GM12892 (cell line): ENCODE measurements around the gene CACNA2D4.

Experiments used
- DNase-seq: peaks from one replicate; pipeline ENCODE4 v3.0.0; 2011; ENCODE audit not compliant: insufficient read length
- FAIRE-seq: peaks from 2 replicates; lab custom pipeline; 2011; peaks lifted over from hg19 to GRCh38; lab: Jason Lieb, UNC
- POLR2A ChIP-seq: IDR thresholded peaks from 2 replicates; pipeline ENCODE4 v1.6.1; 2011; ENCODE audit warnings: low read depth, low read length, control low read depth
- POLR2AphosphoS5 ChIP-seq: IDR thresholded peaks from 2 replicates; pipeline ENCODE4 v1.6.1; 2011; ENCODE audit warnings: low read depth, low read length, control low read depth
- TAF1 ChIP-seq: IDR thresholded peaks from 2 replicates; pipeline ENCODE4 v1.6.1; 2011; ENCODE audit warnings: low read depth, mild to moderate bottlenecking, control low read depth, low read length, borderline replicate concordance

The CACNA2D4 gene

DNA sequence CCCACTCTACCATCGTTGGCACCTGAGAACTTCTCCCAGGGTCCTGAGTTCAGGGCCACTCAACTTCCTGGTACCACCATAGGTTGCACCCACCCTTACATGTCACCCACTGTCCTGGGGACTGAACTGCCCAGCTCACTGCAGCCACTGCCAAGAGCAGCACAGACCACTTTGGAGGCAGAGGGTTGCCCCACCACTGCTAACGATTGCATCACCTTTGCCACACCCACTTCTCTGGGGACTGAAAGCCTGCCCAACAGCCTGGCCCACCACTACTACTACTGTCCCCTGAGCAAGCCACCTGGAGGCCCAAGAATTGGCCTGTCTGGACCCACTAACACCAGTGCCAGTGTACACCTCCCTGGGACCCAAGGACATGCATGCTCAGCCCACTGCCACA is 27.6 kb downstream of the CACNA2D4 start:
- DNase-seq (no peak), FAIRE-seq (no peak)
- TF ChIP-seq TAF1 = no peak
- TF ChIP-seq POLR2A = no peak
- no peak for TF ChIP-seq POLR2AphosphoS5

DNA sequence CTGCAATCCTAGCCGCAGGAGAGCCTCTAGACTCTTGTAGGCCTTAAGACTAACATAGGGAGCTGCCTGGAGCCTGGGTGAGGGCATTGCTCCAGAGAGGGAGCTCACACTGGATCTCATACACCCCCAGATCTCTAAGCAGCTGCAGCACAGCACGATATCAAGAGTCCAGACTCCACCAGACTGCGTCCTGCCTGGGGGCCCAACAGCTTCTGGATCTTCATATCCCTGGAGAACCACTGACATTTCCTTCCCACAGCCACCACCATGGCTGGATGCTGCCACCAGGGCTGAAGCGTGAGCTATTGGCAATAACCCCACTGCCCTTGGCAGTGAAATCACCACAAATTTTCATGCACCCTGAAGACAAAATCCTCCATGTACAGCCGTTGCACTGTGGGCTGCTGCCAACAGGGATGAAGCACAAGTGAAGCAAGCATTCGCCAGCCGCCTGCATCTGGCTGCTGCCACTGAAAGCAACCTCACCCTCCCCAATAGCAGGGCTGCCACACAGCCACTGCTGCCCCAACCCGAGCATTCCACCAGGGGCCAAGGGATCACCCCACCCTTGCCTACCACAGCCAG is 28.2 kb downstream of the CACNA2D4 start:
- DNase-seq (no peak), FAIRE-seq (no peak)
- TF ChIP-seq POLR2AphosphoS5 (no peak), TAF1 (no peak), POLR2A (no peak)

DNA sequence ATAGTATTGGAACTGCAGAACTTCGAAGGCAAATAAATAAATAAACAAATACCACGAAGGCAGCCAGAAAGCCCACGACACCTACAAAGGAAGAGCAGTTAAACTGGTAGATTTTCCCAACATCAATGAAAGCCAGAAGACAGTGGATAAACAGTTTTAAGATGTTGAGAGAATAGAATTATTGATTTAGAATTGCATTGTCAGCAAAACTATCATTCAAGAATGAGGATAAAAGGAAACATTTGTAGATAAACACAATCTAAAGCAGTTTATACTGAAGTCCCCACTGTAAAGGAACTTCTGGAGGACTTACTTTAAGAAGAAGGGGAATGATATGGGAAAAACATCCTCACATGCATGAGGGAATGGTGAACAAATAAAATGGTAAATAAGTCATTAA is 29.5 kb downstream of the CACNA2D4 start:
- no peak for TF ChIP-seq TAF1
- TF ChIP-seq POLR2A = no peak
- TF ChIP-seq POLR2AphosphoS5 = no peak
- FAIRE-seq (no peak), DNase-seq (no peak)

DNA sequence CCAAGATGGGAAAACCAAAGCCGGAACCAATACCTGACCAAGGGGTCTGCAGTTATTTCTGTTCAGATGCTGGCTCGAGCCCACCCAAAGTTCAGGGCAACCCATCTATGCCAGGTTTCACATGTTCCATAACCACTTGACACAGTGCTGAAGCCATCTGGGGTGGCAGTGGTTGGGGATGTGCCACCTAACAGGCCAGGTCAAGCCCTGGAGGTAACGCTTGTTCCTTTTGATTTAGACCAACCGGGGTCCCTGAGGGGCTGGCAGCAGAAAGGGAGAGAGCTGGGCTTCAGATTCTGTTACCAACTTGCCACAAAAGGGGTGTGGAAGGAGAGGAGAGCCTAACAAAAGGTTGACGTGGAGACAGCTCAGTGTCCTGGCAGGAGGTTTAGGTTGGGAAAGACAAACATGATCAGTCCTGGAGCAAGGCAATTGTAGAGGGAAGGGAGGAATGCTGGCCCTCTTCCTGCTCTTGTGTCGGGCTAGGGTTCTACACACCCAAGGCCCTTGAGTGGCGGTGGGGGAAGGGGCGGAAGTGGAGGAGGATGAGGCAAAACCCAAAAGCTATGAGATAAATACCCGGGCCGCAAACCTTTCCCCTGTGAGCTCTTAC is 31.9 kb downstream of the CACNA2D4 start:
- FAIRE-seq (no peak), DNase-seq (no peak)
- no peak for TF ChIP-seq POLR2A
- TF ChIP-seq TAF1 = no peak

DNA sequence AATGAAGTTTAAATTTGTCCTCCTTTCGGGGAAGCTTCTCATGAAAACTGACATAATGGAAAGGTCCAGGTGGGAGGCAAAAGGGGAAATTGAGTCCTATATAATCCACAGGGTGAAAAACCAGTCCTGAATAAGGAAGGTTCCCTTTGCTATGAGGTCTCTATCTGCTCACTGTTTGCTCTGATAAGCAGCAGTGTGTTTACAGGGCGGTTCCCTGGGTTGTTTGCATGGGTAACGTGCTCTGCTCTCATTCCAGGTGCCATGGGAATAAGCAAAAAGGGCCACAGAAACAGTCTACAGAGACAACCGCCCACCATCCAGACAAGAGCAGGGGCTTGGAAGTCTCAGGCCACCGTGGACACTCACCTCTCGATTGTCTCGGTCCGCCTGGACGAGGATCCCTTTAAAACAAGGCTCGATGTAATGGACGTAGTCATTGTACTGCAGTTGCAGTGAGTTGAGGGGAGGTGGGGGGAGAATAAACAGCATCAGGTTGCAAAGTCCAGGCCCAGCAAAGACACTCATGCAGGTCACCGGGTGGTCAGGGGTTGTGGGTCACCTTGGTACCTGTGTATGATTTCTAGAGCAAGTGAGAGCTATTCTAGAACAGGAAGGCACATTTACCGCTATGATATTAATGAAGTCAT is 32.7 kb downstream of the CACNA2D4 start:
- no peak for FAIRE-seq
- TF ChIP-seq POLR2A (no peak), TAF1 (no peak), POLR2AphosphoS5 (no peak)

DNA sequence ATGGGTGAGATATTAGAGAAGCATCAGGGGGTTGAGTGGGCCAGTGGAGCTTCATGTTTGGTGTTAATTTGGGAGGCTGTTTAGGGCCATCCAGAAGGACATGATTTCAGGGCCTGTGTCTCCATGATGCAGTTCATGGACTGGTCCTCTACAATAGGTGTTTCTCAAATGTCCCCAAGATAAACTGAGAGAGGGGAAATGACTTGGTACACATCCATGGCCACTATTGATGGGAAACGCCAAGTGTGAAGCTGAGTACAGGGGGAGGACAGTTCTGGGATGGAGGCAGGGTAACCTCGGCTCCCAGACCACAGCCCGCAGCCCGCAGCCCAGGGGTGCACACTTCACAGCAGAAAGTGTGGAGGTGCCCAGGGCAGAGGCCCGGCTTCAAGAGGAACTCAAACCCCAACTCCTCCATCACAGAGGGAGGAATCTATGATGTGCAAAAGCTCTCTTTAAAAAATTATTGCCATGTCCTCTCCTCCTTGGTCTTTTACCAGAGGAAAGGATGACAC is 33.3 kb downstream of the CACNA2D4 start:
- TF ChIP-seq POLR2A = no peak
- TF ChIP-seq TAF1 = no peak
- no peak for TF ChIP-seq POLR2AphosphoS5
- DNase-seq (no peak), FAIRE-seq (no peak)

More for the DNA sequence above, 32.7 kb downstream of the CACNA2D4 start:
- DNase-seq = no peak

DNA sequence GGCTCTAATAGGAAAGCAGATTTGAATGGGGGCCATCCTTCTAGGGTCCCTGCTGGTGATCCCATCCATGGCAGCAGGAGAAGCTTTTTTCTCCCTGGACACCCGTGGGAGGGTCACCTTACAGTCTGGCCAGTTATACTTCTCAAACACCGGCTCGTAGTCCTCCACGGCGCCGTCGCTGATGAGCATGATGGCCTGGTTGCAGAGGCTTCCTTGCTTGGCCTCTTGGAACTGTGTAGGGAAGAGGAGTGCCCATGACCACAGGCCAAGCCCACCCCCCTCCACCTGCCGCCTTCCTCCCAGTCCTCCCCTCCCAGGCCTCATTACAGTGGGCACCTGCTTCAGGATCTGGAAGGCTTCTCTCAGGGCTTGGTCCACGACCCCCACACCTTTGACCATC is 33.8 kb downstream of the CACNA2D4 start:
- FAIRE-seq (no peak), DNase-seq (no peak)
- no peak for TF ChIP-seq POLR2AphosphoS5
- no peak for TF ChIP-seq POLR2A

DNA sequence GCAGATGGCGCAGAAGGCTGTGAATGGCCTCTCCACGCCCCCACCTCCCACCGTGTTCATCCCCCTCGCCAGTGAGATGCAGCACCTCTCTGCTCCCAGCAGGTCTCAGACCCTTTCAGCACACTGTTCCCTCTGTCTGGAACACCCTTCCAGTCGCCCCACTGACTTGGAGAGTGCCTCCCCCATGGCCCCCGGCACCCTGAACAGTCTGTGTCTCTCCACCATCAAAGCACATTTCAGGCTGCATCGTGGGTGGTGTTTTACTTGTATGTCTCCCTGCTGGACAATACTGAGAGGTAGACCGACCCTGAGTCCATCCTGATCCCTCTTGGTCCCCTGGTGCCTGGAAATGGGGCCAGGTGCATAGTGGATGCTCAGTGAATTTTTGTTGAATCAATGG is 34.9 kb downstream of the CACNA2D4 start:
- TF ChIP-seq POLR2AphosphoS5 = no peak
- TF ChIP-seq POLR2A = no peak
- TF ChIP-seq TAF1 = no peak
- FAIRE-seq (no peak), DNase-seq (no peak)

DNA sequence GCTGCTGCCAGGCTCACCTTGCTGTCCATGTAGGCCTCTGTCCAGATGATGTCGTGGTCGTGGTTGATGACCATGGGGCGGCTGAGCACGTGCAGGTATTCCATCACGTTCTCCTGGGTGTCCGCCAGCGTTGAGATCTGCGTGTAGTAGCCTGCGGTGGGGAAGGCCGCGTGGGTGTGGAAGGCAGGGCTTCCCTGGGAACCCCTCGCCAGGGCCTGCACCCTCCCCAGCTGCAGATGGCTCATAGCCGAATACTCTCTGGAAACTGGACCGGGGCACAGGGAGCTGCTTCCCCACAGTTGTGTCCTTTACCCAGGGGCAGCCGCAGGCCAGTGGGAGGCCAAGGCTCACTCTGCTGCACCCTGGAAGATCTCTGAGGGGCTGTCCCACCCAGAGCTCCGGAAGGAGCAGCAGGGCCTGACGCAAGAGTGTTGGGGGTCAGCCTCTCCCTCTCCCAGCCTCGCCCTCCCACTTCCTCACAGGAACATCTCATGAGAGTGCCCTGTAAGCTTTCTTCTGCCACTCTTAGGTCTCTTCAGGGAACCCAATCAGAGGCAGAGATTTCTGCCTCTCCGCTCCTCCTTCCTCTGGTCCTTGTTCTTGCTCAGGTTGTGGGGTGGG is 35.5 kb downstream of the CACNA2D4 start:
- FAIRE-seq = no peak
- DNase-seq = no peak
- no peak for TF ChIP-seq TAF1
- TF ChIP-seq POLR2AphosphoS5 = no peak
- TF ChIP-seq POLR2A = no peak

DNA sequence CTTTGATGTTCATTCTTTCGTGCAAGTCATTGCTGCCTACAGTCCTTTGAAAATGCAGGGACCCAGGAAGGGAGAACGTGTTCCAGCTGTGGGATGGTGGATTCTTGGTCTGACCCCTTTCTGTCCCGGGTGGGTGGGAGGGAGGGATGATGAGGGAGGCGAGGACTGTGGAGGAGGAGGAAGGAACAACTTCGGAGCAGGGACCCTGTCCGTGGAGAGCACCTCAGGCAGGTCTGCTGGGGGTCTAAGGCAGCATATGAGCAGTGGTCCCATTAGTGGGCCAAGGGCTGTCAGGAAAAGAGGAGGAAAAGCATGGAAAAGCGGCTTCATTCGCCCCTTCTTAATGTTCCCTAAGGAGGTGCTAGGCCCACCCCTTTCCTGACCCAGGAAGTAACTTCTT is 36.0 kb downstream of the CACNA2D4 start:
- FAIRE-seq (no peak), DNase-seq (no peak)
- TF ChIP-seq POLR2AphosphoS5 (no peak), TAF1 (no peak), POLR2A (no peak)

DNA sequence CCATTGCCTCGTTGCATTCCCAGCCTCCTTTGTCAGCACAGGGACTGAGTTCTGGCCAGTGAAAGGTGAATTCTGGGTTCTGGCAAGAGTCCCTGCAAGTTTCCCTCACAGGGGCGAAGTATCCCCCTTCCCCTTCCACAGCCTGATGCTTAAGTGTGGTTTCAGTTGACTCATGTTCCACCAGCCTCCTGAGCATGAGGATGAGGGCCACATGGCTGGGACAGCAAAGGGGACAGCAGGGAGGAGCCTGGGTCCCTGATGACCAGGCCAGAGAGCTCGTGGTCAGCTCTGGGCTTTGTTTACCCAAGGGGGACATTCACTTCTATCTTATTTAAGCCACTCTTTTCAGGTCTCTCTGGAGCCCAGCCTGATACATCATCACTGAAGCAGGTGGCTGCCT is 36.5 kb downstream of the CACNA2D4 start:
- FAIRE-seq (no peak), DNase-seq (no peak)
- TF ChIP-seq POLR2A (no peak), TAF1 (no peak), POLR2AphosphoS5 (no peak)
